Right kidney (tissue), 1 donor: ENCODE results near the gene FES.

Experiments used
- DNase-seq: peaks from one replicate; pipeline ENCODE4 v3.0.0-alpha.2; 2016

Gene FES

GRCh38 chr15:90876046-90876445 lies 8.3 kb upstream of the FES start:
- DNase-seq = no peak

GRCh38 chr15:90876512-90877170 lies 7.7 kb upstream of the FES start:
- DNase-seq = no peak

- no peak for DNase-seq
These were observed 7.0 kb upstream of the FES start for GRCh38 chr15:90877315-90877714.

- no peak for DNase-seq
These were observed 6.3 kb upstream of the FES start for GRCh38 chr15:90877996-90878395.

GRCh38 chr15:90878660-90879059 lies 5.6 kb upstream of the FES start:
- no peak for DNase-seq

GRCh38 chr15:90879730-90880366 lies 4.5 kb upstream of the FES start:
- DNase-seq = no peak

GRCh38 chr15:90880381-90881145 lies 3.7 kb upstream of the FES start:
- DNase-seq = no peak

GRCh38 chr15:90881181-90881977 lies 2.9 kb upstream of the FES start:
- no peak for DNase-seq

GRCh38 chr15:90881978-90882721 lies 2.2 kb upstream of the FES start:
- no peak for DNase-seq

GRCh38 chr15:90882781-90883525 lies 1.4 kb upstream of the FES start:
- DNase-seq = no peak

GRCh38 chr15:90883526-90883975 lies 753 bp upstream of the FES start:
- peak; percentile 44 for DNase-seq

GRCh38 chr15:90884719-90885431 lies 571 bp downstream of the FES start:
- DNase-seq = no peak

- peak; percentile 71 for DNase-seq
These were observed 1.4 kb downstream of the FES start for GRCh38 chr15:90885432-90886290.

GRCh38 chr15:90886291-90886614 lies 1.9 kb downstream of the FES start:
- no peak for DNase-seq

- no peak for DNase-seq
These were observed 2.8 kb downstream of the FES start for GRCh38 chr15:90887037-90887481.

GRCh38 chr15:90889313-90889730 lies 5.0 kb downstream of the FES start:
- no peak for DNase-seq

- DNase-seq = no peak
These were observed 5.6 kb downstream of the FES start for GRCh38 chr15:90889736-90890456.

GRCh38 chr15:90890839-90891238 lies 6.5 kb downstream of the FES start:
- no peak for DNase-seq
